CD14-positive monocyte (primary cell): Measurements from ENCODE around the gene MTF1. TPM values are rescaled to one million over a fixed set of nuclear protein-coding genes. Genes with fewer than 3 reads are reported as not detected.
A peak's percentile ranks its signal among the peaks of the same experiment; 100 is the strongest.

Source experiments
- DNase-seq, 3 donors: peaks; one replicate each; pipeline ENCODE4 v3.0.0-alpha.2; 2011 to 2022
- H2AFZ ChIP-seq: 2 replicates; pipeline ENCODE4 v1.6.0; 2012; ENCODE audit warnings: mild to moderate bottlenecking, low read depth, low read length, inconsistent platforms; ENCODE audit not compliant: insufficient read depth, poor library complexity, severe bottlenecking
- H3K27ac ChIP-seq, 2 donors: 1 replicate in 1 of 2; 2 replicates in 1 of 2; pipeline ENCODE4 v1.5.1; 2012 to 2013; ENCODE audit warnings: low read length in 2 of 2, control low read depth in 1 of 2, inconsistent platforms in 1 of 2, low read depth in 1 of 2, mild to moderate bottlenecking in 1 of 2
- H3K27me3 ChIP-seq, 2 donors: one replicate each; pipeline versions ENCODE4 v1.6.0 to v1.6.1; 2011 to 2013; ENCODE audit warnings: low read length in 2 of 2; ENCODE audit not compliant: control insufficient read depth in 2 of 2, insufficient read depth in 2 of 2
- H3K36me3 ChIP-seq, 2 donors: replicated peaks in 1 of 2; 1 replicate in 1 of 2; 2 replicates in 1 of 2; pipeline versions ENCODE4 v1.5.1 to v1.6.1; 2012 to 2013; ENCODE audit warnings: low read length in 2 of 2, control low read depth in 1 of 2, inconsistent platforms in 1 of 2, mild to moderate bottlenecking in 1 of 2; ENCODE audit not compliant: insufficient read depth in 2 of 2, control insufficient read depth in 1 of 2
- H3K4me1 ChIP-seq, 2 donors: 1 replicate in 1 of 2; 2 replicates in 1 of 2; pipeline versions ENCODE4 v1.5.1 to v1.6.1; 2012 to 2013; ENCODE audit warnings: low read length in 2 of 2, control low read depth in 1 of 2, inconsistent platforms in 1 of 2, mild to moderate bottlenecking in 1 of 2, moderate library complexity in 1 of 2; ENCODE audit not compliant: insufficient read depth in 2 of 2, control insufficient read depth in 1 of 2
- H3K4me2 ChIP-seq: replicated peaks from 2 replicates; pipeline ENCODE3; 2012; ENCODE audit warnings: low read length, moderate library complexity, mild to moderate bottlenecking; ENCODE audit not compliant: poor library complexity, severe bottlenecking; ENCODE audit errors: extremely low read depth
- H3K4me3 ChIP-seq, 3 experiments: fragments of 200-600 bp in 1 of 3; sonication (generic) in 1 of 3; replicated peaks in 1 of 3; 1 replicate in 2 of 3; 2 replicates in 1 of 3; pipeline ENCODE4 v1.5.1; 2011 to 2013; ENCODE audit warnings: low read length in 3 of 3, mild to moderate bottlenecking in 3 of 3, control low read depth in 2 of 3, low read depth in 2 of 3, inconsistent platforms in 1 of 3, moderate library complexity in 1 of 3
- H3K79me2 ChIP-seq: 2 replicates; pipeline ENCODE4 v1.6.0; 2012; ENCODE audit warnings: mild to moderate bottlenecking, control low read depth, inconsistent platforms, low read length, moderate library complexity; ENCODE audit not compliant: insufficient read depth
- H3K9ac ChIP-seq: 2 replicates; pipeline ENCODE4 v1.6.0; 2017; ENCODE audit warnings: low read length, mild to moderate bottlenecking; ENCODE audit not compliant: insufficient read depth, poor library complexity, severe bottlenecking
- H3K9me3 ChIP-seq, 2 donors: replicated peaks in 1 of 2; 1 replicate in 1 of 2; 2 replicates in 1 of 2; pipeline versions ENCODE4 v1.5.1 to v1.6.1; 2012 to 2013; ENCODE audit warnings: low read length in 2 of 2, control low read depth in 1 of 2; ENCODE audit not compliant: control insufficient read depth in 1 of 2, insufficient read depth in 1 of 2
- H4K20me1 ChIP-seq: 2 replicates; pipeline ENCODE4 v1.6.0; 2012; ENCODE audit warnings: mild to moderate bottlenecking, low read length, control low read depth, moderate library complexity; ENCODE audit not compliant: insufficient read depth
- H3K27ac Mint-ChIP-seq, 7 donors: one replicate each; pipeline ENCODE4 v1.8.0; 2020; ENCODE audit warnings: mild to moderate bottlenecking in 7 of 7, mixed read lengths in 7 of 7, moderate library complexity in 6 of 7, inconsistent platforms in 2 of 7
- H3K27me3 Mint-ChIP-seq, 3 donors: one replicate each; pipeline ENCODE4 v1.8.0; 2021 to 2022; ENCODE audit warnings: low read depth in 3 of 3, mild to moderate bottlenecking in 3 of 3, mixed read lengths in 3 of 3, moderate library complexity in 3 of 3, inconsistent platforms in 1 of 3
- H3K36me3 Mint-ChIP-seq, 2 donors: one replicate each; pipeline ENCODE4 v1.8.0; 2020; ENCODE audit warnings: mixed read lengths in 2 of 2, inconsistent platforms in 1 of 2, mild to moderate bottlenecking in 1 of 2
- H3K4me1 Mint-ChIP-seq: one replicate; pipeline ENCODE4 v1.8.0; 2020; ENCODE audit warnings: mild to moderate bottlenecking, mixed read lengths
- H3K4me3 Mint-ChIP-seq, 2 donors: one replicate each; pipeline ENCODE4 v1.8.0; 2020; ENCODE audit warnings: mild to moderate bottlenecking in 2 of 2, mixed read lengths in 2 of 2, moderate library complexity in 1 of 2
- H3K9me3 Mint-ChIP-seq, 7 donors: one replicate each; pipeline ENCODE4 v1.8.0; 2020 to 2022; ENCODE audit warnings: mixed read lengths in 7 of 7, mild to moderate bottlenecking in 6 of 7, moderate library complexity in 6 of 7, inconsistent platforms in 2 of 7
- CTCF ChIP-seq: fragments of 200-600 bp; IDR thresholded peaks from one replicate; pipeline ENCODE4 v1.8.0; 2022; ENCODE audit warnings: antibody characterized with exemption, mild to moderate bottlenecking
- WGBS: methylation state at CpG from one replicate; pipeline ENCODE4 v1.1.5; 2013; ENCODE audit warnings: missing lambda C conversion rate; ENCODE audit not compliant: insufficient coverage; 5-methylcytosine and 5-hydroxymethylcytosine counted together
- intact Hi-C, 2 donors: fragments of 100-400 bp; cut with micrococcal nuclease; formaldehyde crosslinking; loops; one replicate each; pipeline versions ENCODE4 v1.15.0 to v1.15.1; 2023
- polyA plus RNA-seq, 3 donors: library from polyadenylated mRNA; depleted of rRNA in 1 of 3; unstranded in 2 of 3; stranded (reverse) in 1 of 3; fragments of 300-500 nt in 2 of 3; fragments of >200 nt in 1 of 3; fragmentation: Illumina TruSeq in 2 of 3; gene quantifications; 1 replicate in 2 of 3; 2 replicates in 1 of 3; pipeline ENCODE4 v1.2.3, GENCODE V29; 2012 to 2021

Gene MTF1
- polyA plus RNA-seq, 3 donors, result 17.1 to 41.0 (median 29.6) TPM

DNA sequence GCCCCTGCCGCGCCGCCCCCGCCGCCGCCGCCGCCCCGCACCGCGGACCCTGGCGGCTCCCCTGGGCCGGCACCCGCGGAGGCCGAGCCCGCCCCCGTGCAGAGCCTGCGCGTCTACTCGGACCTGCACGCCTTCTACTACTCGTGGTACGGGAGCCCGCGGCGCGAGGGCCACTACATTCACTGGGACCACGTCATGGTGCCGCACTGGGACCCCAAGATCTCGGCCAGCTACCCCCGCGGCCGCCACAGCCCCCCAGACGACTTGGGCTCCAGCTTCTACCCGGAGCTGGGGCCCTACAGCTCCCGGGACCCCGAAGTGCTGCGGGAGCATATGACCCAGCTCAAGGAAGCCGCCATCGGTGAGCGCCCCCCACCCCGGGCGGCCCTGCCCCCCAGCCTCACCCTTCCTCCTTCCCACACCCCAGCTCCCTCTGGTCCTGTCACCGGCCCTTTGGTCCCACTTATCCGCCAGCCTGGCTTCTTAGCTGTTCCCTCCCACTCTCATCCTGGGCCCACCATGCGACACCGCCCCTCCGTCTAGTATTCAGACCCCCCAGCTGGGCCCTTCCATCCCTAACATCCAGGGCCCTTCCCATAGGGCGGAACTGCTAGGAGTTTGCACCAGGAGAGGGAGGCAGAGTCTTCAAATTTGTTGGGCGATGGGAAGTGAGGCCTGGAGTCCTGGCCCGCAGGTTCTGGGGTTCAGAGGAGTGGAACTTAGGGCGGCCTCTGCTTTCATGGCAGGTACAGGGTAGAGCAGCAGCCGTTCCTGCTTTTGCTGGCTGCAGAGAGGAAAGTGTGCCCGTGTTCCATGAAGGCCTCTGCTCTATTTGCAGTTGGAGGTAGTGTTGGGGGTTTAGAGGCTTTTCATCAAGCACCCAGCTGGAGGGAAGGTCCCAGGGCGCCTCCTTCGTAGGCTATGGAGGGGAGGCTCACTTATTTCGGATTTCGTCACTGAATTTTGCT is 64.7 kb downstream of the MTF1 start:
- Histone ChIP-seq H3K4me2 (peak overlapping the region; percentile 69), H3K36me3 (peaks cover 0 to 6% of the 10 kb centered on the region in 2 donors), H3K27me3 (peaks cover 22 to 47% of the 10 kb centered on the region in 2 donors), H4K20me1 (no peaks in the 10 kb centered on the region), H3K79me2 (no peaks in the 10 kb centered on the region), H3K4me1 (peaks cover 3 to 12% of the 10 kb centered on the region in 2 donors), H2AFZ (no peak overlapping the region), H3K27ac (no peak overlapping the region), H3K9me3 (peaks cover 0 to 3% of the 10 kb centered on the region in 2 donors), H3K4me3 (no peak overlapping the region), H3K9ac (no peak overlapping the region)
- no peak for DNase-seq
- Mint-ChIP-seq H3K36me3 (peaks cover 7 to 8% of the 10 kb centered on the region in 2 donors), H3K4me3 (peak overlapping the region; percentile 70 to 84), H3K27me3 (peaks cover 47 to 61% (median 48%) of the 10 kb centered on the region in 3 donors), H3K27ac (peak overlapping the region in 1 of 7 donors; percentile 46), H3K4me1 (peaks cover 20% of the 10 kb centered on the region), H3K9me3 (peaks cover 0 to 11% (median 4%) of the 10 kb centered on the region in 7 donors)
- no peak for TF ChIP-seq CTCF
- intact Hi-C loops, result no loop called here
- WGBS, result 8% methylated on average over 51 of the region's 59 CpGs

- peaks cover 50 to 65% (median 51%) of the 10 kb centered on the region in 3 donors for H3K27me3 Mint-ChIP-seq
- no peak within 1 kb of the TSS for H3K27ac ChIP-seq
- H4K20me1 ChIP-seq, result no peaks in the 10 kb centered on the region
- no peak within 1 kb of the TSS for H3K27ac Mint-ChIP-seq
- H3K9me3 ChIP-seq, result peaks cover 0 to 3% of the 10 kb centered on the region in 2 donors
- peaks cover 0 to 1% of the 10 kb centered on the region in 2 donors for H3K36me3 Mint-ChIP-seq
- H3K27me3 ChIP-seq, result peaks cover 22 to 48% of the 10 kb centered on the region in 2 donors
- WGBS, result under 1% methylated on average over 76 of the region's 82 CpGs
- H3K4me1 ChIP-seq, result peaks cover 3 to 12% of the 10 kb centered on the region in 2 donors
- H3K4me1 Mint-ChIP-seq, result peaks cover 20% of the 10 kb centered on the region
- H3K4me2 ChIP-seq, result peak within 1 kb of the TSS; percentile 69
- H3K79me2 ChIP-seq, result no peaks in the 10 kb centered on the region
- peak; percentile 10 to 41 (median 17) for DNase-seq
- peak within 1 kb of the TSS in 2 of 3 experiments; percentile 25 to 63 for H3K4me3 ChIP-seq
- H3K4me3 Mint-ChIP-seq, result peak within 1 kb of the TSS; percentile 70 to 84
- H3K9ac ChIP-seq, result no peak within 1 kb of the TSS
- H3K36me3 ChIP-seq, result no peaks in the 10 kb centered on the region
- no peak within 1 kb of the TSS for H2AFZ ChIP-seq
- H3K9me3 Mint-ChIP-seq, result peaks cover 0 to 11% (median 4%) of the 10 kb centered on the region in 7 donors
- TF ChIP-seq CTCF, result no peak
- intact Hi-C loops, result no loop called here
Observed at GRCh38 chr1:37793773-37794371, 65.5 kb downstream of the MTF1 start, which contains the start of gene MANEAL. Gene MANEAL, plus strand, starts transcription at chr1:37793847. Its CDS starts 336 bp downstream, at chr1:37794183.
